K562 (cell line): Measurements from ENCODE around the gene TUBD1. TPM values are rescaled to one million over a fixed set of nuclear protein-coding genes. Genes with fewer than 3 reads are reported as not detected.
A peak's percentile ranks its signal among the peaks of the same experiment; 100 is the strongest.

Experiments
- ATAC-seq: fragments of 200-7000 bp; cut with Tn5 transposase; 3 replicates; pipeline ENCODE4 v1.9.1; 2020; ENCODE audit warnings: moderate library complexity
- BruUV-seq: library from RNA; stranded (reverse); fragments of 400-500 nt; replicated peaks from 2 replicates; lab custom pipeline; 2021; lab: Mats Ljungman, UMichigan
- CTCF ChIA-PET: fragments of 300-600 bp; formaldehyde crosslinking; extraction: SDS; loops from one replicate; lab custom pipeline; 2021; ENCODE audit warnings: low intra/inter-chr PET ratio; lab: Yijun Ruan, JAX
- POLR2A ChIA-PET: fragments of 300-600, 350-650 bp; sonication (Branson Sonifier 250); formaldehyde crosslinking; extraction: SDS; loops from one replicate; lab custom pipeline; 2021; ENCODE audit warnings: antibody characterized with exemption, inconsistent platforms; lab: Yijun Ruan, JAX
- DNase-seq, 4 experiments: peaks; one replicate each; pipeline versions ENCODE4 v3.0.0 to v3.0.0-alpha.2; 2011 to 2018; ENCODE audit warnings: low spot score in 3 of 4, mixed read lengths in 3 of 4; ENCODE audit errors: extremely low read depth in 1 of 4
- FAIRE-seq: peaks from 2 replicates; lab custom pipeline; 2011; peaks lifted over from hg19 to GRCh38; lab: Jason Lieb, UNC
- H2AFZ ChIP-seq: 2 replicates; pipeline ENCODE4 v1.6.0; 2011; ENCODE audit warnings: low read depth, low read length, control low read depth, inconsistent platforms
- H3K27ac ChIP-seq: fragments of 200-600 bp; 3 replicates; pipeline ENCODE4 v1.8.0; 2011; ENCODE audit warnings: low read depth, mild to moderate bottlenecking, control low read depth, inconsistent platforms, low read length, moderate library complexity, mixed read lengths; ENCODE audit errors: extremely low read depth
- H3K27me3 ChIP-seq, 2 experiments: fragments of 300-600 bp in 1 of 2; 2 replicates in 1 of 2; 3 replicates in 1 of 2; pipeline versions ENCODE4 v1.6.0 to v1.8.0; 2011; ENCODE audit warnings: inconsistent platforms in 2 of 2, low read length in 2 of 2, mild to moderate bottlenecking in 1 of 2, mixed read lengths in 1 of 2, moderate library complexity in 1 of 2; ENCODE audit not compliant: control insufficient read depth in 2 of 2, insufficient read depth in 2 of 2
- H3K36me3 ChIP-seq: fragments of 300-600 bp; 3 replicates; pipeline ENCODE4 v1.8.0; 2011; ENCODE audit warnings: mild to moderate bottlenecking, low read length, inconsistent platforms; ENCODE audit not compliant: control insufficient read depth, insufficient read depth
- H3K4me1 ChIP-seq, 2 experiments: fragments of 200-600 bp in 1 of 2; replicated peaks in 1 of 2; 2 replicates in 1 of 2; 3 replicates in 1 of 2; pipeline versions ENCODE4 v1.5.1 to v1.8.0; 2011; ENCODE audit warnings: inconsistent platforms in 2 of 2, low read length in 2 of 2, mild to moderate bottlenecking in 1 of 2, mixed read lengths in 1 of 2, moderate library complexity in 1 of 2; ENCODE audit not compliant: control insufficient read depth in 2 of 2, insufficient read depth in 2 of 2
- H3K4me2 ChIP-seq: 2 replicates; pipeline ENCODE4 v1.6.1; 2011; ENCODE audit warnings: low read length, control low read depth, inconsistent platforms, mixed read lengths; ENCODE audit not compliant: insufficient read depth
- H3K4me3 ChIP-seq: fragments of 200-600 bp; sonication (generic), shearing (Covaris generic); 2 replicates; pipeline ENCODE4 v1.5.1; 2016; ENCODE audit warnings: control low read depth, inconsistent platforms
- H3K79me2 ChIP-seq: fragments of 200-600 bp; 3 replicates; pipeline ENCODE4 v1.8.0; 2011; ENCODE audit warnings: low read length, inconsistent platforms; ENCODE audit not compliant: control insufficient read depth, insufficient read depth
- H3K9ac ChIP-seq, 2 experiments: 2 replicates each; pipeline versions ENCODE4 v1.6.0 to v1.6.1; 2011; ENCODE audit warnings: low read depth in 2 of 2, low read length in 2 of 2, control low read depth in 1 of 2, inconsistent platforms in 1 of 2, mild to moderate bottlenecking in 1 of 2, mixed read lengths in 1 of 2; ENCODE audit not compliant: insufficient read depth in 1 of 2
- H3K9me1 ChIP-seq: one replicate; pipeline ENCODE4 v1.6.0; 2011; ENCODE audit warnings: inconsistent platforms, mild to moderate bottlenecking, low read length, moderate library complexity; ENCODE audit not compliant: control insufficient read depth, insufficient read depth
- H3K9me3 ChIP-seq: replicated peaks from 2 replicates; pipeline ENCODE4 v1.5.1; 2011; ENCODE audit warnings: low read depth, low read length, inconsistent platforms; ENCODE audit not compliant: control insufficient read depth, insufficient read depth
- H4K20me1 ChIP-seq: replicated peaks from 2 replicates; pipeline ENCODE4 v1.6.1; 2011; ENCODE audit warnings: low read length, inconsistent platforms, mixed read lengths; ENCODE audit not compliant: control insufficient read depth, insufficient read depth
- EWSR1 ChIP-seq: fragments of 450-650 bp; IDR thresholded peaks from 2 replicates; pipeline ENCODE4 v1.6.1; 2018; ENCODE audit warnings: borderline replicate concordance, mild to moderate bottlenecking, low read depth, moderate library complexity; ENCODE audit not compliant: partially characterized antibody
- FOXA3 ChIP-seq, 2 experiments: fragments of 450-650 bp in 1 of 2; sonication (generic) in 1 of 2; formaldehyde crosslinking; IDR thresholded peaks in 1 of 2; conservative IDR thresholded peaks in 1 of 2; 2 replicates each; pipeline versions ENCODE4 v1.4.0 to v1.8.0; 2020 to 2022; ENCODE audit warnings: mild to moderate bottlenecking in 2 of 2, missing genetic modification reagents in 1 of 2
- MGA ChIP-seq: fragments of 450-650 bp; IDR thresholded peaks from 2 replicates; pipeline ENCODE4 v1.6.1; 2016; ENCODE audit warnings: mild to moderate bottlenecking, moderate library complexity
- TRIM24 ChIP-seq, 2 experiments: fragments of 450-650 bp; IDR thresholded peaks; 2 replicates each; pipeline ENCODE4 v1.6.1; 2016
- YBX1 ChIP-seq: fragments of 450-650 bp; IDR thresholded peaks from 2 replicates; pipeline ENCODE4 v1.7.1; 2016; ENCODE audit warnings: mild to moderate bottlenecking
- whole genome bisulfite sequencing: fragments of 100-300 bp; shearing (Covaris generic); methylation state at CpG from one replicate; pipeline ENCODE4 v1.1.6; 2016; ENCODE audit warnings: low coverage, mixed read lengths; ENCODE audit not compliant: insufficient coverage; ENCODE audit errors: missing lambda C conversion rate; 5-methylcytosine and 5-hydroxymethylcytosine counted together
- in situ Hi-C: fragments of 300-500 bp; cut with MboI; formaldehyde crosslinking; loops from 4 replicates; pipeline ENCODE4 v1.15.0; 2018; ENCODE audit warnings: inconsistent platforms, mixed read lengths
- intact Hi-C: fragments of 100-400 bp; cut with micrococcal nuclease; formaldehyde crosslinking; loops from 2 replicates; pipeline ENCODE4 v1.14.2; 2022
- polyA plus RNA-seq, 8 experiments: library from polyadenylated mRNA; depleted of rRNA in 4 of 8; stranded (reverse) in 5 of 8; unstranded in 3 of 8; fragments of >200 nt; fragmentation: Nextera tagmentation in 2 of 8; fragmentation: Illumina TruSeq in 1 of 8; extraction: Ambion mirVana in 2 of 8; extraction: Trizol in 1 of 8; gene quantifications; 2 replicates each; pipeline versions ENCODE4 v1.2.1 to v1.2.3, GENCODE V29; 2011 to 2014; ENCODE audit warnings: inconsistent platforms in 1 of 8, missing spikeins in 1 of 8
- total RNA-seq, 7 experiments: library from RNA; depleted of rRNA in 6 of 7; stranded (reverse); fragments of >200 nt in 6 of 7; fragmentation: Illumina TruSeq in 2 of 7; extraction: Trizol in 2 of 7; gene quantifications; 2 replicates each; pipeline versions ENCODE4 v1.2.1 to v1.2.3, GENCODE V29; 2011 to 2021; ENCODE audit warnings: low replicate concordance in 1 of 7
- TF ChIP-seq, protein P1 (sequence below): sonication (generic); formaldehyde crosslinking; IDR thresholded peaks from 2 replicates; pipeline ENCODE4 v1.8.0; 2022; ENCODE audit warnings: mild to moderate bottlenecking, missing genetic modification reagents, borderline replicate concordance

Gene TUBD1
- total and polyA plus RNA-seq, 9 of the 15 experiments (the other 6 are each of a cell fraction or from before 2014, with no cell fraction given): 10.8 to 35.3 (median 17.9) TPM

- FAIRE-seq: no peak
- no peaks in the 10 kb centered on the region for H4K20me1 ChIP-seq
- no peaks in the 10 kb centered on the region for H3K9me1 ChIP-seq
- BruUV-seq: no TSS peak
- no peaks in the 10 kb centered on the region for H3K9me3 ChIP-seq
- peak overlapping the region; percentile 80 for H2AFZ ChIP-seq
- peaks cover 8 to 16% of the 10 kb centered on the region in 2 experiments for H3K4me1 ChIP-seq
- no peak overlapping the region for H3K4me3 ChIP-seq
- peak overlapping the region in 1 of 2 experiments; percentile 78; a peak in 1 of 4 replicates for H3K9ac ChIP-seq
- no peak overlapping the region for H3K4me2 ChIP-seq
- DNase-seq: peak in 1 of 4 experiments; percentile 8
- H3K79me2 ChIP-seq: no peaks in the 10 kb centered on the region
- CTCF ChIA-PET: no interaction called here
- WGBS: 66% methylated on average over 14 of the region's 14 CpGs
- H3K36me3 ChIP-seq: no peaks in the 10 kb centered on the region
- in situ Hi-C loops: no loop called here
- H3K27ac ChIP-seq: peak overlapping the region; percentile 6; the same call in 1 of the 3 replicates
- intact Hi-C loops: no loop called here
- H3K27me3 ChIP-seq: no peaks in the 10 kb centered on the region
- ATAC-seq: no peak
- POLR2A ChIA-PET: interaction anchor here (0.5 to 1.0 kb wide), 2 partner anchors 13 to 53 kb away, joined by 3 read pairs; no protein-coding TSS in a partner anchor
- TF ChIP-seq, protein P1, sequence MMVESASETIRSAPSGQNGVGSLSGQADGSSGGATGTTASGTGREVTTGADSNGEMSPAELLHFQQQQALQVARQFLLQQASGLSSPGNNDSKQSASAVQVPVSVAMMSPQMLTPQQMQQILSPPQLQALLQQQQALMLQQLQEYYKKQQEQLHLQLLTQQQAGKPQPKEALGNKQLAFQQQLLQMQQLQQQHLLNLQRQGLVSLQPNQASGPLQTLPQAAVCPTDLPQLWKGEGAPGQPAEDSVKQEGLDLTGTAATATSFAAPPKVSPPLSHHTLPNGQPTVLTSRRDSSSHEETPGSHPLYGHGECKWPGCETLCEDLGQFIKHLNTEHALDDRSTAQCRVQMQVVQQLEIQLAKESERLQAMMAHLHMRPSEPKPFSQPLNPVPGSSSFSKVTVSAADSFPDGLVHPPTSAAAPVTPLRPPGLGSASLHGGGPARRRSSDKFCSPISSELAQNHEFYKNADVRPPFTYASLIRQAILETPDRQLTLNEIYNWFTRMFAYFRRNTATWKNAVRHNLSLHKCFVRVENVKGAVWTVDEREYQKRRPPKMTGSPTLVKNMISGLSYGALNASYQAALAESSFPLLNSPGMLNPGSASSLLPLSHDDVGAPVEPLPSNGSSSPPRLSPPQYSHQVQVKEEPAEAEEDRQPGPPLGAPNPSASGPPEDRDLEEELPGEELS: no peak
- TF ChIP-seq YBX1 (no peak), EWSR1 (peak; percentile 50), MGA (peak; percentile 76), FOXA3 (CRISPR knock-in tag; conservative IDR thresholded peaks at IDR 0.05 in 1 of 2, IDR thresholded peaks at IDR 0.05 in 1 of 2) (0 out of 4 replicates have a peak, but pooled peaks of 1 of the 2 experiments have one; percentile 31), TRIM24 (IDR thresholded peaks at IDR 0.05) (no peak)
Observed at GRCh38 chr17:59851439-59852375, 41.0 kb downstream of the TUBD1 start.
